CD8-positive, alpha-beta memory T cell (primary cell): ENCODE data around the gene MCM3AP. TPM values are rescaled to one million over a fixed set of nuclear protein-coding genes. Genes with fewer than 3 reads are reported as not detected.
A peak's percentile ranks its signal among the peaks of the same experiment; 100 is the strongest.

Experiments used
- CTCF ChIA-PET: fragments of 350-600 bp; sonication (Branson Sonifier 250); formaldehyde crosslinking; loops from one replicate; lab custom pipeline; 2021; ENCODE audit warnings: antibody characterized with exemption; lab: Charles Lee
- POLR2A ChIA-PET: fragments of 350-600 bp; sonication (Branson Sonifier 250); formaldehyde crosslinking; loops from one replicate; lab custom pipeline; 2021; ENCODE audit warnings: antibody characterized with exemption; lab: Charles Lee
- DNase-seq, 5 donors: peaks; one replicate each; pipeline versions ENCODE4 v3.0.0 to v3.0.0-alpha.2; 2020 to 2022; ENCODE audit warnings: mixed read lengths in 1 of 5
- H3K27ac ChIP-seq: one replicate; pipeline ENCODE4 v1.7.0; 2013; ENCODE audit warnings: low read depth, mild to moderate bottlenecking, low read length, moderate library complexity
- H3K27me3 ChIP-seq: 2 replicates; pipeline ENCODE4 v1.7.0; 2013; ENCODE audit warnings: low read length, mild to moderate bottlenecking; ENCODE audit not compliant: insufficient read depth, poor library complexity, severe bottlenecking
- H3K36me3 ChIP-seq: 2 replicates; pipeline ENCODE4 v1.7.0; 2013; ENCODE audit warnings: mild to moderate bottlenecking, low read length, moderate library complexity; ENCODE audit not compliant: insufficient read depth
- H3K4me1 ChIP-seq: 2 replicates; pipeline ENCODE4 v1.7.0; 2013; ENCODE audit warnings: mild to moderate bottlenecking, low read length, moderate library complexity; ENCODE audit not compliant: insufficient read depth
- H3K4me3 ChIP-seq: 2 replicates; pipeline ENCODE4 v1.7.0; 2013; ENCODE audit warnings: mild to moderate bottlenecking, low read length
- H3K9me3 ChIP-seq: 2 replicates; pipeline ENCODE4 v1.7.0; 2013; ENCODE audit warnings: mild to moderate bottlenecking, low read length
- H3K27ac Mint-ChIP-seq, 8 donors: one replicate each; pipeline ENCODE4 v1.8.0; 2020 to 2021; ENCODE audit warnings: mixed read lengths in 8 of 8, mild to moderate bottlenecking in 6 of 8, inconsistent platforms in 3 of 8, moderate library complexity in 3 of 8
- H3K27me3 Mint-ChIP-seq, 2 donors: one replicate each; pipeline ENCODE4 v1.8.0; 2020 to 2021; ENCODE audit warnings: mixed read lengths in 2 of 2, mild to moderate bottlenecking in 1 of 2, moderate library complexity in 1 of 2
- H3K36me3 Mint-ChIP-seq, 3 donors: one replicate each; pipeline ENCODE4 v1.8.0; 2020 to 2021; ENCODE audit warnings: mixed read lengths in 3 of 3, inconsistent platforms in 1 of 3, mild to moderate bottlenecking in 1 of 3
- H3K4me1 Mint-ChIP-seq, 3 donors: one replicate each; pipeline ENCODE4 v1.8.0; 2020 to 2021; ENCODE audit warnings: mixed read lengths in 3 of 3, inconsistent platforms in 1 of 3, mild to moderate bottlenecking in 1 of 3
- H3K4me3 Mint-ChIP-seq, 7 donors: one replicate each; pipeline ENCODE4 v1.8.0; 2020 to 2021; ENCODE audit warnings: mixed read lengths in 7 of 7, mild to moderate bottlenecking in 6 of 7, moderate library complexity in 4 of 7, inconsistent platforms in 2 of 7
- H3K9me3 Mint-ChIP-seq, 5 donors: one replicate each; pipeline ENCODE4 v1.8.0; 2020 to 2022; ENCODE audit warnings: mixed read lengths in 5 of 5, mild to moderate bottlenecking in 3 of 5, moderate library complexity in 2 of 5, inconsistent platforms in 1 of 5
- polyA plus RNA-seq: library from polyadenylated mRNA; unstranded; fragments of 300-500 nt; fragmentation: Illumina TruSeq; gene quantifications from one replicate; pipeline ENCODE4 v1.2.3, GENCODE V29; 2021
- total RNA-seq, 2 experiments: library from RNA; stranded (reverse); gene quantifications; one replicate each; pipeline ENCODE4 v1.2.3, GENCODE V29; 2021

The MCM3AP gene
- total RNA-seq, result 100 to 1,000 TPM; 131 to 133 TPM
- 56.7 TPM for polyA plus RNA-seq

DNA sequence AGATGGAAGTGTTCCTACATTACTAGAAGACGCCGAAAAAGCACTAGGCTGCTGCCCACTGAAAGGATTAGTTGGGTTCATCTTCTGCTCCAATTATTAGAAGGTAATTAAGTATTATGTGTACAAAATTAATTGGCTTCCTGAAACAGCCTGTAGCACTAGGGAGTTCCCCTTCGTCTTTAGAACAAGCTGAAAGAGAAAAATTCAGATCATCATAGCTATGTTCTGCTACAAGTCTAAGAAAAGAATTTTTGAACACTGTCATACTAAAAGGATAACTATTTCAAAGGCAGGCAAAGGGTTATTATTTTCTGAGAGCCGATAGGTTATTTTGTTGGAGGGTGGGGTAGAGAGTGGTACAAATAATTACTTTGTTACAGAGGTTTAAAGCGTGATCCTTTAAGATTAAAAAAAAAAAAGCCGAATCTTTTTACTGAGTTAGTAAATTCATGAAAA is at the start of gene MCM3AP:
Gene MCM3AP (minus strand): TSS at position 406 of the 456 bp plus-strand sequence. CDS start 325 bp downstream, at position 81.
- Mint-ChIP-seq H3K27ac (peak within 1 kb of the TSS; percentile 74 to 99 (median 98)), H3K36me3 (peaks cover 5 to 44% (median 7%) of the 10 kb centered on the region in 3 donors), H3K4me3 (peak within 1 kb of the TSS; percentile 85 to 99 (median 97)), H3K27me3 (no peaks in the 10 kb centered on the region), H3K9me3 (no peaks in the 10 kb centered on the region), H3K4me1 (peaks cover 40 to 74% (median 58%) of the 10 kb centered on the region in 3 donors)
- Histone ChIP-seq H3K4me1 (peaks cover 42% of the 10 kb centered on the region), H3K36me3 (peaks cover 22% of the 10 kb centered on the region), H3K27me3 (no peaks in the 10 kb centered on the region), H3K4me3 (peak within 1 kb of the TSS; percentile 69), H3K9me3 (no peaks in the 10 kb centered on the region), H3K27ac (peak within 1 kb of the TSS; percentile 70)
- DNase-seq, result no peak
- ChIA-PET CTCF (interaction anchor here (1.0 to 2.7 kb wide), 3 partner anchors 41 to 312 kb away, joined by 3 to 12 read pairs (median 3); a partner anchor contains a TSS), POLR2A (interaction anchor here (0.5 to 0.9 kb wide), 2 partner anchors 13 to 312 kb away, joined by 3 to 8 read pairs; no protein-coding TSS in a partner anchor)

DNA sequence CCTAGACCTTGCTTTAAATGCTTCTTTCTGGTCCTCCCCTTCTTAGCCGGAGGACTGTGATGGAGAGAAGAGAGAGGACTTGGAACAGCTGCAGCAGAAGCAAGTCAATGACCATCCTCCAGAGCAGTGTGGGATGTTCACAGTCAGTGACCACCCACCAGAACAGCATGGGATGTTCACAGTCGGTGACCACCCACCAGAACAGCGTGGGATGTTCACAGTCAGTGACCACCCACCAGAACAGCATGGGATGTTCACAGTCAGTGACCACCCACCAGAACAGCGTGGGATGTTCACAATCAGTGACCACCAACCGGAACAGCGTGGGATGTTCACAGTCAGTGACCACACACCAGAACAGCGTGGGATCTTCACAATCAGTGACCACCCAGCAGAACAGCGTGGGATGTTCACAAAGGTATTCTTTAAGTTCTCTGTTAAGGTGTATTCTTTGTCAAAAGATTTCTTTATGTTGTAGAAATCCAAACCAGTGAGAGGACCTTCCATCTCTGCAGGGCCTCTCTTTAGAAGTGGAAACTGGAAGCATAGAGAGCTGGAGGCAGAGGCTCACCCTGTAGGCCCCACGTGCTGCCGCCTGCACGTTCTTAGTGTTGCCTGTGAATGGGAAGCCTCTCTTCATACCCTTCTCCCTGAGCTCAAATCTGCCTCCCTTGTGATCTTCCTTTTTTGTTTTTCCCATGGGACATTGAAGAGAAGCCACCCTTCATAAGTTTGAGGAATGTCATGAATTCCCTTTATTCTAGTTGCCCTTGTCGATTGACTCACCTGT is 49.1 kb upstream of the MCM3AP start:
- no peaks in the 10 kb centered on the region for H3K9me3 Mint-ChIP-seq
- Histone ChIP-seq H3K27me3 (no peaks in the 10 kb centered on the region), H3K9me3 (no peaks in the 10 kb centered on the region), H3K27ac (no peak overlapping the region), H3K36me3 (peaks cover 8% of the 10 kb centered on the region), H3K4me1 (no peaks in the 10 kb centered on the region), H3K4me3 (no peak overlapping the region)
- H3K4me1 Mint-ChIP-seq, result peaks cover 0 to 3% (median 1%) of the 10 kb centered on the region in 3 donors
- POLR2A ChIA-PET, result no interaction called here
- peaks cover 4 to 74% (median 14%) of the 10 kb centered on the region in 3 donors for H3K36me3 Mint-ChIP-seq
- CTCF ChIA-PET, result no interaction called here
- DNase-seq, result no peak
- H3K27ac Mint-ChIP-seq, result peak overlapping the region in 1 of 8 donors; percentile 51
- H3K4me3 Mint-ChIP-seq, result no peak overlapping the region
- H3K27me3 Mint-ChIP-seq, result no peaks in the 10 kb centered on the region

DNA sequence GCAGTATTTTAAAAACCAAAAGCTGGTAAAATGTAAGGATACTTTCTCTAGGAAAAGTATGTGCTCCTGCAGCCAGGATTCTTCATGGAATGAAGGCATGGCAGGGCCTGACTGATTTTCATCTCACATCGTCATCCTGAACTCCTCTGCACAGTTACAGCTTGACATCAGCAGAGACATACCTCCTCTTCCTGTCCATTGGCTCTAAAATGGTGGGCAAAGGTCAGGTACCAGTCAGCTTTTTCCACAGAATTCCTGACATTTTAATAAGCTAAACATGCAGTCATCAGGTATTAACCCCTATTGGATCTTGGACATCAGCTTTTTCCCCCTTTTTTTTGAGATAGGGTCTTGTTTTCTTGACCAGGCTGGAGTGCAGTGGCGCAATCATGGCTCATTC is 44.4 kb upstream of the MCM3AP start:
- Histone ChIP-seq H3K4me3 (no peak overlapping the region), H3K4me1 (peaks cover 5% of the 10 kb centered on the region), H3K9me3 (no peaks in the 10 kb centered on the region), H3K27me3 (no peaks in the 10 kb centered on the region), H3K36me3 (peaks cover 15% of the 10 kb centered on the region), H3K27ac (no peak overlapping the region)
- H3K27ac Mint-ChIP-seq, result no peak overlapping the region
- H3K27me3 Mint-ChIP-seq, result no peaks in the 10 kb centered on the region
- peaks cover 0 to 62% (median 7%) of the 10 kb centered on the region in 3 donors for H3K36me3 Mint-ChIP-seq
- H3K9me3 Mint-ChIP-seq, result no peaks in the 10 kb centered on the region
- CTCF ChIA-PET, result no interaction called here
- peaks cover 12 to 18% (median 15%) of the 10 kb centered on the region in 3 donors for H3K4me1 Mint-ChIP-seq
- no peak overlapping the region for H3K4me3 Mint-ChIP-seq
- POLR2A ChIA-PET, result no interaction called here
- no peak for DNase-seq

DNA sequence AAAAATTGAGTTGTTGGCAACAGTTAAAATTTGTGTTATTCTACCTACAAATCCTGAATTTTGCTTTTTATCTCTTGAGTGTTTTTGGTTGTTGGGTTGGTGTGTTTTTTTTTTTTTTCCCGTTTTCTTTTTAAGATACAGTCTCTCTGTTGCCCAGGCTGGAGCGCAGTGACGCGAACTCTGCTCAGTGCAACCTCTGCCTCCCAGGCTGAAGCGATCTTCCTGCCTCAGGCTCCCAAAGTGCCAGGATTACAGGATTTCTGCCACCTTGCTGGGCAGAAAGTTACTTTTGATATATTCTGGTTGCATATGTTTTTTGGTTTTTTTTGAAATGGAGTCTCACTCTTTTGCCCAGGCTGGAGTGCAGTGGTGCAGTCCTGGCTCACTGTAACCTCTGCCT is 42.7 kb upstream of the MCM3AP start:
- Mint-ChIP-seq H3K9me3 (peaks cover 0 to 2% (median 0%) of the 10 kb centered on the region in 5 donors), H3K27me3 (no peaks in the 10 kb centered on the region), H3K4me3 (peak overlapping the region in 2 of 7 donors; percentile 34 to 51), H3K4me1 (peaks cover 13 to 19% (median 16%) of the 10 kb centered on the region in 3 donors), H3K36me3 (peaks cover 0 to 58% (median 7%) of the 10 kb centered on the region in 3 donors), H3K27ac (peak overlapping the region in 1 of 8 donors; percentile 62)
- Histone ChIP-seq H3K4me3 (no peak overlapping the region), H3K27ac (no peak overlapping the region), H3K9me3 (no peaks in the 10 kb centered on the region), H3K36me3 (peaks cover 8% of the 10 kb centered on the region), H3K4me1 (peaks cover 8% of the 10 kb centered on the region), H3K27me3 (no peaks in the 10 kb centered on the region)
- no peak for DNase-seq
- ChIA-PET POLR2A (no interaction called here), CTCF (no interaction called here)

DNA sequence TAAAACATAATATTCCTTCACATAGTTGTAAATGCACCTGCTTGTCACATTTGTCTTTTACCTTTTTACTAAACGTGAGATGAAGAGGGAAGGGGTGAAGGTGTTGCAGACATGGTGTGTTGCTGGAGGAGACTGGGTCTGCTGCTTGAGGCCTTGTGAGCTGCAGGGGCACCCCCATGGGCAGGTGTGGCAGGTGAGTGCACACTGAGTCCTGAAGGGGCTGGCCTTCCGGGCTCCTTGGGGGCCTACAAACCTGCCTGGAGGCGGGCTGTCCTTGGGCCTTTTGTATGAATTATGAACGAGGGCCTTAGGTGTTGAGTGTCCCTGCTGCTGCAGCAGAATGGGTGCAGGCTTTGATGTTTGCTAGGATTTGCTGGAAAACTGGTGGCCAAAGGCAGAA is 42.3 kb upstream of the MCM3AP start:
- H3K27me3 ChIP-seq, result no peaks in the 10 kb centered on the region
- no peaks in the 10 kb centered on the region for H3K9me3 ChIP-seq
- Mint-ChIP-seq H3K9me3 (peaks cover 0 to 2% (median 0%) of the 10 kb centered on the region in 5 donors), H3K36me3 (peaks cover 0 to 58% (median 7%) of the 10 kb centered on the region in 3 donors), H3K27ac (peak overlapping the region in 1 of 8 donors; percentile 62), H3K4me3 (peak overlapping the region in 1 of 7 donors; percentile 34), H3K27me3 (no peaks in the 10 kb centered on the region), H3K4me1 (peaks cover 17 to 24% (median 21%) of the 10 kb centered on the region in 3 donors)
- CTCF ChIA-PET, result no interaction called here
- no peak overlapping the region for H3K4me3 ChIP-seq
- H3K4me1 ChIP-seq, result peaks cover 12% of the 10 kb centered on the region
- DNase-seq, result no peak
- POLR2A ChIA-PET, result no interaction called here
- no peak overlapping the region for H3K27ac ChIP-seq
- peaks cover 8% of the 10 kb centered on the region for H3K36me3 ChIP-seq

DNA sequence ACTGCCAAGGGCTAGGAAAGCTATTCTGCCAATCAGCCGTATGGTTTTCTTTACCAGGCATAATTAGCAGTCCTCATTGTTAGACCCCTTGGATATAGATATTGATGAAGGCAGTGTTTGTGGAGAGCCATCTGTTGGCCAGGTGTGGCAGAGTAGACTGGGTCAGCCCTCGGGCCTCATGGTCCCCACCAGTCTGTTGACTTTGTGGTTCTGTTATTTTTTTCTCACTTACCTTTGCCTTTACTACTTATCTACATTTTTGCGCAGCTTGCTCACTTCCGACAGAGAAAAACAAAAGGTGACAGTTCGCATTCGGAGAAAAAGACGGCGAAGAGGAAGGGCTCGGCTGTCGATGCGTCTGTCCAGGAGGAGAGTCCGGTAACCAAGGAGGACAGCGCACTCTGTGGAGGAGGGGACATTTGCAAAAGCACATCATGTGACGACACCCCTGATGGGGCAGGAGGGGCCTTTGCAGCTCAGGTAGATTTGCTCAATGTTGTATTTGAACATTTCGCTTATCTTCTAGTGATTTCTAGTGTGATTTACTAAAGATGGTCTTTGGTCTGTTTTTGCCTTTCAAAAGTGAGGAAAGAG is 40.8 kb upstream of the MCM3AP start:
- Histone ChIP-seq H3K4me1 (peaks cover 22% of the 10 kb centered on the region), H3K27ac (no peak overlapping the region), H3K27me3 (no peaks in the 10 kb centered on the region), H3K9me3 (no peaks in the 10 kb centered on the region), H3K4me3 (no peak overlapping the region), H3K36me3 (peaks cover 8% of the 10 kb centered on the region)
- Mint-ChIP-seq H3K36me3 (peaks cover 0 to 46% (median 7%) of the 10 kb centered on the region in 3 donors), H3K4me3 (peak overlapping the region in 4 of 7 donors; percentile 29 to 90 (median 54)), H3K9me3 (peaks cover 0 to 2% (median 0%) of the 10 kb centered on the region in 5 donors), H3K27ac (peak overlapping the region in 2 of 8 donors; percentile 5 to 94), H3K27me3 (no peaks in the 10 kb centered on the region), H3K4me1 (peaks cover 27 to 39% (median 36%) of the 10 kb centered on the region in 3 donors)
- CTCF ChIA-PET, result interaction anchor here (0.7 to 1.6 kb wide), 8 partner anchors 40 to 318 kb away, joined by 3 to 7 read pairs (median 3); partner anchors contain the start of genes MCM3AP and YBEY
- POLR2A ChIA-PET, result interaction anchor here (0.7 to 1.7 kb wide), 2 partner anchors 9 to 310 kb away, joined by 3 to 8 read pairs; partner anchors contain the start of gene PRMT2
- no peak for DNase-seq

DNA sequence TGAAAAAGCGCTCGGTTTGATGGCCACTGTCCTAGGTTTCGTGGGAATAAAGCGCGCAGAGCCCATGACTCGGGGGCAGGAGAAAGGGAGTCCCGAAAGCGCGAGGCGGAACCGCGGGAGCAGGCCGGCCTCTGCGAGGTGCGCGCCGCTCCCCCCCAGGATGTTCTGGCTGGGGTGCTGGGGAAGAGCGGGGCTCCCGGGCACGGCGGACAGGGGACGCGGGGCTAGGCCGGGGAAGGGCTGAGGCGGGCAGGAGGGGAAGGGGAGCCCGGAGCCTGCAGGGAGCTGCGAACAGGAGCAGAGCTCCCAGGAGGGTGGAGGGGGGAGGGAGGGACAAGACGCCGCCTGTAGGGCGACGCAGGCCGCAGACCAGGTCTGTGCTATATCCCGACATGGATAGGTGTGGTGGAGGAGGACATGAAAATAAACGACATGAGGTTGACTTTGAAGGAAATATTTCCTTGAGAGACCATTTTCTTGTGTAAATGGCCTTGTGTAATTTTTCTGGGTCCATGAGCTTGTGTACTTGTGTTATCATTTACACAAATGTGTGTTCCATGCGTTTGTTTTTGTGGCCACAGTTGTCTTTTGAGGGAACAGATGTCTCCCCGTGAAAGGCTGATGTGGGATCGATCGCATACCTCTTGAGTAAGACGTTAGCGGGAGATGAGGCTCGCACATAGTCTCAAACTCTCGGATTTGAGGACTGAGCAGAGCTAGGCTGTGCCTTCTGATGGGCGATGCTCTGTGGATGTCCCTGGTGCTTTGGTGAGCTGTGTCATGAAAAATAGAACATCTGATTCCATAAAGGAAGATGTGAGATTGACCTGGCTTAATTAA is 39.9 kb upstream of the MCM3AP start:
- H3K9me3 Mint-ChIP-seq, result peaks cover 0 to 2% (median 0%) of the 10 kb centered on the region in 5 donors
- H3K9me3 ChIP-seq, result no peaks in the 10 kb centered on the region
- H3K27ac ChIP-seq, result peak overlapping the region; percentile 78
- peak in 3 of 5 donors; percentile 2 to 54 (median 11) for DNase-seq
- POLR2A ChIA-PET, result interaction anchor here (1.0 to 1.7 kb wide), 2 partner anchors 100 to 310 kb away, joined by 3 to 5 read pairs; partner anchors contain the start of gene PRMT2
- no peaks in the 10 kb centered on the region for H3K27me3 ChIP-seq
- H3K4me1 ChIP-seq, result peaks cover 26% of the 10 kb centered on the region
- H3K27ac Mint-ChIP-seq, result peak overlapping the region; percentile 43 to 94 (median 90)
- H3K36me3 Mint-ChIP-seq, result peaks cover 0 to 38% (median 7%) of the 10 kb centered on the region in 3 donors
- H3K27me3 Mint-ChIP-seq, result no peaks in the 10 kb centered on the region
- H3K36me3 ChIP-seq, result peaks cover 8% of the 10 kb centered on the region
- CTCF ChIA-PET, result interaction anchor here (0.7 to 1.6 kb wide), 8 partner anchors 39 to 319 kb away, joined by 3 to 7 read pairs (median 3); partner anchors contain the start of genes MCM3AP and YBEY
- peak overlapping the region; percentile 86 to 99 (median 92) for H3K4me3 Mint-ChIP-seq
- peaks cover 27 to 41% (median 41%) of the 10 kb centered on the region in 3 donors for H3K4me1 Mint-ChIP-seq
- H3K4me3 ChIP-seq, result peak overlapping the region; percentile 68
